ENCODE measurements around the gene KRT4. TPM values are rescaled to one million over a fixed set of nuclear protein-coding genes. Genes with fewer than 3 reads are reported as not detected.

The KRT4 gene
- total RNA-seq, 2 donors from 2014 or later = 0.52 TPM; not detected in 1

- no peaks in the 10 kb centered on the region for H3K9me3 ChIP-seq
- WGBS, 2 donors = 86 to 91% methylated on average over 10 to 11 of the region's 11 CpGs
- no peak for TF ChIP-seq POLR2A (IDR thresholded peaks at IDR 0.05)
- TF ChIP-seq CTCF (IDR thresholded peaks at IDR 0.05) = no peak
- H3K4me1 ChIP-seq = no peaks in the 10 kb centered on the region
- DNase-seq = no peak
- no peak overlapping the region for H3K27ac ChIP-seq
- intact Hi-C loops (cut with DNase I) = no loop called here
- H3K4me3 ChIP-seq = no peak overlapping the region
- H3K36me3 ChIP-seq (replicated peaks in 1 of 2; ENCODE audit: insufficient read depth in 1 of 2, low read depth in 2 of 2) = no peaks in the 10 kb centered on the region
- no peak for ATAC-seq
- H3K27me3 ChIP-seq = no peaks in the 10 kb centered on the region
These were observed 24.9 kb downstream of the KRT4 start for GRCh38 chr12:52788876-52789636.

- no peaks in the 10 kb centered on the region for H3K4me1 ChIP-seq
- TF ChIP-seq CTCF (IDR thresholded peaks at IDR 0.05) = no peak
- TF ChIP-seq POLR2A (IDR thresholded peaks at IDR 0.05) = no peak
- intact Hi-C loops (cut with DNase I) = no loop called here
- no peaks in the 10 kb centered on the region for H3K36me3 ChIP-seq (replicated peaks in 1 of 2; ENCODE audit: insufficient read depth in 1 of 2, low read depth in 2 of 2)
- 80 to 83% methylated on average over 6 of the region's 6 CpGs for WGBS, 2 donors
- H3K4me3 ChIP-seq = no peak overlapping the region
- no peaks in the 10 kb centered on the region for H3K9me3 ChIP-seq
- DNase-seq = no peak
- H3K27me3 ChIP-seq = no peaks in the 10 kb centered on the region
- H3K27ac ChIP-seq = no peak overlapping the region
- no peak for ATAC-seq
These were observed 25.6 kb downstream of the KRT4 start for GRCh38 chr12:52788192-52788875.

- Histone ChIP-seq H3K27me3 (no peaks in the 10 kb centered on the region), H3K9me3 (no peaks in the 10 kb centered on the region), H3K4me3 (no peak overlapping the region), H3K4me1 (no peaks in the 10 kb centered on the region), H3K36me3 (replicated peaks in 1 of 2; ENCODE audit: insufficient read depth in 1 of 2, low read depth in 2 of 2) (no peaks in the 10 kb centered on the region), H3K27ac (no peak overlapping the region)
- TF ChIP-seq CTCF (IDR thresholded peaks at IDR 0.05) (no peak), POLR2A (IDR thresholded peaks at IDR 0.05) (no peak)
- no peak for ATAC-seq
- DNase-seq = no peak
- intact Hi-C loops (cut with DNase I) = no loop called here
- WGBS, 2 donors = 63 to 75% methylated on average over 4 to 6 of the region's 6 CpGs
These were observed 26.4 kb downstream of the KRT4 start for GRCh38 chr12:52787324-52788191.

- Histone ChIP-seq H3K36me3 (replicated peaks in 1 of 2; ENCODE audit: insufficient read depth in 1 of 2, low read depth in 2 of 2) (no peaks in the 10 kb centered on the region), H3K27ac (no peak overlapping the region), H3K27me3 (no peaks in the 10 kb centered on the region), H3K9me3 (no peaks in the 10 kb centered on the region), H3K4me1 (no peaks in the 10 kb centered on the region), H3K4me3 (no peak overlapping the region)
- TF ChIP-seq POLR2A (IDR thresholded peaks at IDR 0.05) = no peak
- TF ChIP-seq CTCF (IDR thresholded peaks at IDR 0.05) = no peak
- DNase-seq (no peak), ATAC-seq (no peak)
- intact Hi-C loops (cut with DNase I) = no loop called here
- 43 to 100% methylated on average over 1 to 3 of the region's 3 CpGs for WGBS, 2 donors
These were observed 29.0 kb downstream of the KRT4 start for GRCh38 chr12:52784909-52785308.
